A549 (cell line): Measurements from ENCODE around the gene SLC26A9. TPM values are rescaled to one million over a fixed set of nuclear protein-coding genes. Genes with fewer than 3 reads are reported as not detected.
"Not testable (repeated sequence)": the region's sequence is repeated elsewhere in the genome, so short reads cannot be mapped to it uniquely, and the experiment has no call there.

Experiments used
- ATAC-seq, 2 experiments: fragments of 200-7000 bp in 1 of 2; fragments of >200 bp in 1 of 2; cut with Nextera tagmentation in 1 of 2; cut with Tn5 transposase in 1 of 2; 3 replicates each; pipeline versions ENCODE4 v1.8.0 to v1.9.1; 2018 to 2020; ENCODE audit warnings: mild to moderate bottlenecking in 1 of 2, moderate library complexity in 1 of 2
- CTCF ChIA-PET: fragments of 300-600 bp; sonication (Branson Sonifier 250); formaldehyde crosslinking; extraction: SDS; loops from one replicate; lab custom pipeline; 2021; ENCODE audit warnings: antibody characterized with exemption, inconsistent platforms; lab: Yijun Ruan, JAX
- POLR2A ChIA-PET: fragments of 350-600 bp; formaldehyde crosslinking; extraction: SDS; loops from one replicate; lab custom pipeline; 2021; ENCODE audit warnings: antibody characterized with exemption, inconsistent platforms; lab: Yijun Ruan, JAX
- DNase-seq, 2 experiments: peaks; one replicate each; pipeline versions ENCODE4 v3.0.0 to v3.0.0-alpha.2; 2011 to 2016; ENCODE audit warnings: low read depth in 1 of 2, low spot score in 1 of 2
- FAIRE-seq: peaks from 2 replicates; lab custom pipeline; 2011; peaks lifted over from hg19 to GRCh38; lab: Jason Lieb, UNC
- H3K27ac ChIP-seq, 2 experiments: fragments of >200 bp; sonication (Bioruptor Twin); formaldehyde crosslinking; 3 replicates each; pipeline ENCODE4 v1.5.1; 2016 to 2017
- H3K4me1 ChIP-seq: fragments of >200 bp; sonication (Bioruptor Twin); formaldehyde crosslinking; 3 replicates; pipeline ENCODE4 v1.6.1; 2016
- H3K4me2 ChIP-seq: fragments of >200 bp; sonication (Bioruptor Twin); formaldehyde crosslinking; 3 replicates; pipeline ENCODE4 v1.6.1; 2016
- H3K4me3 ChIP-seq: fragments of >200 bp; sonication (Bioruptor Twin); formaldehyde crosslinking; 3 replicates; pipeline ENCODE4 v1.5.1; 2016
- H3K9me3 ChIP-seq: fragments of >200 bp; sonication (Bioruptor Twin); formaldehyde crosslinking; 3 replicates; pipeline ENCODE4 v1.6.1; 2016
- CBX8 ChIP-seq: fragments of 200-600 bp; sonication (generic); IDR thresholded peaks from 2 replicates; pipeline ENCODE4 v1.6.1; 2016
- E2F6 ChIP-seq: IDR thresholded peaks from 2 replicates; pipeline ENCODE4 v1.6.1; 2012; ENCODE audit warnings: low read depth, borderline replicate concordance
- EHF ChIP-seq: fragments of 250-450 bp; sonication (Bioruptor Pico); IDR thresholded peaks from 2 replicates; pipeline ENCODE4 v1.5.0; 2020; ENCODE audit warnings: mild to moderate bottlenecking
- GATA3 ChIP-seq: IDR thresholded peaks from 2 replicates; pipeline ENCODE4 v1.6.1; 2012; ENCODE audit warnings: borderline replicate concordance
- HES2 ChIP-seq: fragments of >200 bp; sonication (Bioruptor Twin); formaldehyde crosslinking; IDR thresholded peaks from 2 replicates; pipeline ENCODE4 v1.6.1; 2016
- HEYL ChIP-seq: fragments of 250-450 bp; sonication (Bioruptor Pico); IDR thresholded peaks from 2 replicates; pipeline ENCODE4 v1.8.0; 2021; ENCODE audit warnings: mild to moderate bottlenecking, moderate library complexity
- HOXB5 ChIP-seq: fragments of 250-450 bp; sonication (Bioruptor Pico); IDR thresholded peaks from 2 replicates; pipeline ENCODE4 v1.5.0; 2020; ENCODE audit warnings: mild to moderate bottlenecking, moderate library complexity
- PHF8 ChIP-seq: fragments of 200-600 bp; sonication (generic); IDR thresholded peaks from 2 replicates; pipeline ENCODE4 v1.6.1; 2016; ENCODE audit warnings: low read depth, mild to moderate bottlenecking, antibody characterized with exemption, moderate library complexity, borderline replicate concordance
- SREBF2 ChIP-seq: fragments of 450-650 bp; IDR thresholded peaks from 2 replicates; pipeline ENCODE4 v1.6.1; 2014; ENCODE audit warnings: mild to moderate bottlenecking, moderate library complexity
- ZFP36 ChIP-seq: fragments of 450-650 bp; IDR thresholded peaks from 2 replicates; pipeline ENCODE4 v1.6.1; 2014; ENCODE audit warnings: borderline replicate concordance; ENCODE audit not compliant: partially characterized antibody
- ZNF302 ChIP-seq: fragments of 250-450 bp; sonication (Bioruptor Pico); IDR thresholded peaks from 2 replicates; pipeline ENCODE4 v1.9.0; 2021; ENCODE audit warnings: inconsistent platforms, mild to moderate bottlenecking, moderate library complexity
- WGBS: methylation state at CpG from one replicate; pipeline ENCODE4 v1.1.6; 2017; ENCODE audit errors: missing lambda C conversion rate; 5-methylcytosine and 5-hydroxymethylcytosine counted together
- polyA plus RNA-seq, 4 experiments: library from polyadenylated mRNA; depleted of rRNA in 3 of 4; stranded (reverse); fragments of >200 nt; fragmentation: RNase III in 1 of 4; extraction: RNeasy Plus Mini Kit Qiagen cat#74134 plus additional on column Dnase treatment in 1 of 4; gene quantifications; 2 replicates in 3 of 4; 3 replicates in 1 of 4; pipeline ENCODE4 v1.2.3, GENCODE V29; 2011 to 2017

SLC26A9 gene
- polyA plus RNA-seq, 2 of the 4 experiments (the other 2 are of a cell fraction): 0.18 to 0.98 TPM

GRCh38 chr1:205896351-205896750 is 46.9 kb downstream of the SLC26A9 start:
- CTCF ChIA-PET: interaction anchor here (0.8 to 2.1 kb wide), 5 partner anchors 11 to 687 kb away, joined by 3 to 11 read pairs (median 5); no protein-coding TSS in a partner anchor
- POLR2A ChIA-PET: no interaction called here
- WGBS: 61% methylated on average over 1 of the region's 1 CpG
- TF ChIP-seq CBX8 (no peak), PHF8 (no peak), ZNF302 (no peak), HEYL (CRISPR knock-in tag) (no peak), GATA3 (no peak), HES2 (no peak), SREBF2 (no peak), ZFP36 (no peak), EHF (CRISPR knock-in tag) (no peak), E2F6 (no peak), HOXB5 (CRISPR knock-in tag) (no peak)
- Histone ChIP-seq H3K4me3 (no peak overlapping the region), H3K9me3 (peaks cover 18% of the 10 kb centered on the region), H3K27ac (no peak overlapping the region), H3K4me2 (no peak overlapping the region), H3K4me1 (no peaks in the 10 kb centered on the region)
- no peak for DNase-seq
- FAIRE-seq: no peak
- ATAC-seq: no peak

GRCh38 chr1:205894119-205894518 is 49.1 kb downstream of the SLC26A9 start:
- H3K4me1 ChIP-seq: peaks cover 16% of the 10 kb centered on the region
- 87% methylated on average over 3 of the region's 3 CpGs for WGBS
- POLR2A ChIA-PET, FAIRE-seq, ATAC-seq, H3K27ac ChIP-seq, H3K4me3 ChIP-seq, DNase-seq, H3K9me3 ChIP-seq, H3K4me2 ChIP-seq: not testable (repeated sequence)
- CTCF ChIA-PET: interaction anchor here (1.4 kb wide), 1 partner anchor 24 kb away, joined by 4 read pairs; no protein-coding TSS in a partner anchor

- H3K27ac ChIP-seq, DNase-seq, ATAC-seq, FAIRE-seq, H3K4me2 ChIP-seq, H3K4me3 ChIP-seq, H3K9me3 ChIP-seq, POLR2A ChIA-PET: not testable (repeated sequence)
- WGBS: 74% methylated on average over 2 of the region's 2 CpGs
- H3K4me1 ChIP-seq: peaks cover 20% of the 10 kb centered on the region
- CTCF ChIA-PET: interaction anchor here (0.9 to 3.8 kb wide), 6 partner anchors 8 to 691 kb away, joined by 3 to 18 read pairs (median 4); no protein-coding TSS in a partner anchor
Observed at GRCh38 chr1:205892175-205892574, 51.1 kb downstream of the SLC26A9 start.

GRCh38 chr1:205891481-205891880 is 51.8 kb downstream of the SLC26A9 start:
- CTCF ChIA-PET: interaction anchor here (0.9 to 3.8 kb wide), 7 partner anchors 9 to 692 kb away, joined by 3 to 18 read pairs (median 4); no protein-coding TSS in a partner anchor
- FAIRE-seq, ATAC-seq, POLR2A ChIA-PET, H3K4me3 ChIP-seq, H3K9me3 ChIP-seq, DNase-seq, H3K4me2 ChIP-seq: not testable (repeated sequence)
- 79% methylated on average over 2 of the region's 2 CpGs for WGBS
- Histone ChIP-seq H3K4me1 (peaks cover 20% of the 10 kb centered on the region), H3K27ac (peak overlapping the region in 1 of 2 experiments; percentile 83; a peak in 3 of 6 replicates)

- ATAC-seq, H3K9me3 ChIP-seq, POLR2A ChIA-PET, H3K4me3 ChIP-seq, DNase-seq, FAIRE-seq, H3K4me2 ChIP-seq: not testable (repeated sequence)
- CTCF ChIA-PET: interaction anchor here (1.3 to 3.8 kb wide), 5 partner anchors 10 to 87 kb away, joined by 3 to 18 read pairs (median 4); no protein-coding TSS in a partner anchor
- Histone ChIP-seq H3K27ac (peak overlapping the region; percentile 14 to 83; a peak in 5 of 6 replicates), H3K4me1 (peaks cover 20% of the 10 kb centered on the region)
- WGBS: 87% methylated on average over 3 of the region's 3 CpGs
Observed at GRCh38 chr1:205890631-205891030, 52.6 kb downstream of the SLC26A9 start.
